ENCODE data around the gene TMPRSS12. TPM values are rescaled to one million over a fixed set of nuclear protein-coding genes. Genes with fewer than 3 reads are reported as not detected.
"Not testable (repeated sequence)": the region's sequence is repeated elsewhere in the genome, so short reads cannot be mapped to it uniquely, and the experiment has no call there.

TMPRSS12 gene
- total RNA-seq, 5 donors from 2014 or later (not counting 1 experiment from before 2014, with no cell fraction given), result not detected

DNA sequence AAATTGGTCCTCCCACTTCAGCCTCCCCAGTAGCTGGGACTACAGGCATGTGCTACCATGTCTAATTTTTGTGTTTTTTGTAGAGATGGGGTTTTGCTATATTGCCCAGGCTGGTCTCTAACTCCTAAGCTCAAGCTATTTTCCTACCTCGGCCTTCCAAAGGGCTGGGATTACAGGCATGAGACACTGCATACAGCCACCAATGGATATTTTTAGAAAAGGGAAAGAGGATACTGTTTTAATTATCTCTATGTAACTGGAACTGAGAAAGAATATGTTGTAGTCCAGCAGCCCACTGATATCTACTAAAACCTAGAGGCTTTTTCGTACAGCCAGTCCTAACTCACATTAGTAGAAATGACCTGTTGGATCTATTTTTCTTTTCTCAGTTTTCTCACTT lies 6.2 kb downstream of the TMPRSS12 start:
- H3K4me3 ChIP-seq (ENCODE audit: control insufficient read depth in 1 of 2, extremely low read depth in 1 of 2, low read length in 1 of 2), result no peak overlapping the region
- H3K4me1 ChIP-seq (ENCODE audit: control insufficient read depth in 1 of 2, extremely low read depth in 1 of 2, insufficient read depth in 2 of 2, low read length in 2 of 2), result no peaks in the 10 kb centered on the region
- H3K9me3 Mint-ChIP-seq, result peaks cover 0 to 4% (median 3%) of the 10 kb centered on the region in 3 donors
- H3K27me3 Mint-ChIP-seq, result peaks cover 15 to 30% of the 10 kb centered on the region in 2 donors
- ATAC-seq (replicated peaks in 1 of 4) (no peak), DNase-seq (no peak)
- H3K9me3 ChIP-seq, result no peaks in the 10 kb centered on the region
- no peaks in the 10 kb centered on the region for H3K4me1 Mint-ChIP-seq
- ChIA-PET CTCF (no interaction called here), POLR2A (no interaction called here)
- WGBS (ENCODE audit: insufficient coverage), result no CpG with 5 or more reads among the region's 2 CpGs
- H3K27ac ChIP-seq (ENCODE audit: low read length), result no peak overlapping the region
- no peaks in the 10 kb centered on the region for H3K36me3 Mint-ChIP-seq
- no peak overlapping the region for H3K4me3 Mint-ChIP-seq
- H3K36me3 ChIP-seq (ENCODE audit: control insufficient read depth in 2 of 2, extremely low read depth in 1 of 2, insufficient read depth in 1 of 2, low read length in 1 of 2), result no peaks in the 10 kb centered on the region
- H3K27ac Mint-ChIP-seq, result no peak overlapping the region
- H3K27me3 ChIP-seq (replicated peaks in 1 of 2; ENCODE audit: control insufficient read depth in 2 of 2, extremely low read depth in 1 of 2, insufficient read depth in 2 of 2, low read length in 1 of 2), result peaks cover 0 to 12% of the 10 kb centered on the region in 2 experiments

- H3K4me3 Mint-ChIP-seq; H3K27ac ChIP-seq (ENCODE audit: low read length); H3K4me1 ChIP-seq (ENCODE audit: control insufficient read depth in 1 of 2, extremely low read depth in 1 of 2, insufficient read depth in 2 of 2, low read length in 2 of 2); H3K4me1 Mint-ChIP-seq; H3K36me3 ChIP-seq (ENCODE audit: control insufficient read depth in 2 of 2, extremely low read depth in 1 of 2, insufficient read depth in 1 of 2, low read length in 1 of 2); H3K27ac Mint-ChIP-seq; H3K27me3 ChIP-seq (replicated peaks in 1 of 2; ENCODE audit: control insufficient read depth in 2 of 2, extremely low read depth in 1 of 2, insufficient read depth in 2 of 2, low read length in 1 of 2); ATAC-seq (replicated peaks in 1 of 4); POLR2A ChIA-PET; H3K9me3 ChIP-seq; DNase-seq; H3K36me3 Mint-ChIP-seq; H3K4me3 ChIP-seq (ENCODE audit: control insufficient read depth in 1 of 2, extremely low read depth in 1 of 2, low read length in 1 of 2): not testable (repeated sequence)
- 100% methylated on average over 1 of the region's 1 CpG for WGBS (ENCODE audit: insufficient coverage)
- peaks cover 4 to 11% (median 5%) of the 10 kb centered on the region in 3 donors for H3K9me3 Mint-ChIP-seq
- H3K27me3 Mint-ChIP-seq, result peaks cover 3 to 21% of the 10 kb centered on the region in 2 donors
- CTCF ChIA-PET, result interaction anchor here in 1 of 2 donors (1.1 kb wide), 1 partner anchor 24 kb away, joined by 3 read pairs; no protein-coding TSS in a partner anchor
These were observed 12.5 kb downstream of the TMPRSS12 start for GRCh38 chr12:50855218-50855617.

DNA sequence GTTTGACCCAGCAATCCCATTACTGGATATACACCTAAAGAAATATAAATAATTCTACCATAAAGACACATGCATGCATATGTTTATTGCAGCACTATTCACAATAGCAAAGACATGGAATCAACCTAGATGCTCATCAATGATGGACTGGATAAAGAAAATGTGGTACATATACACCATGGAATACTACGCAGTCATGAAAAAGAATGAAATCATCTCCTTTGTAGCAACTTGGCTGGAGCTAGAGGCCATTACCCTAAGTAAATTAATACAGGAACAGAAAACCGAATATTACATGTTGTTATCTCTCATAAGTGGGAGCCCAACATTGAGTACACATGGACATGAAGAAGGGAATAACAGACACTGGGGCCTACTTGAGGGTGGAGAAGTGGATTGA lies 13.0 kb downstream of the TMPRSS12 start:
- peaks cover 4 to 11% (median 5%) of the 10 kb centered on the region in 3 donors for H3K9me3 Mint-ChIP-seq
- H3K27ac ChIP-seq (ENCODE audit: low read length); H3K36me3 ChIP-seq (ENCODE audit: control insufficient read depth in 2 of 2, extremely low read depth in 1 of 2, insufficient read depth in 1 of 2, low read length in 1 of 2); POLR2A ChIA-PET; H3K27me3 ChIP-seq (replicated peaks in 1 of 2; ENCODE audit: control insufficient read depth in 2 of 2, extremely low read depth in 1 of 2, insufficient read depth in 2 of 2, low read length in 1 of 2); DNase-seq; ATAC-seq (replicated peaks in 1 of 4); H3K27ac Mint-ChIP-seq; H3K4me1 Mint-ChIP-seq; CTCF ChIA-PET; H3K4me3 ChIP-seq (ENCODE audit: control insufficient read depth in 1 of 2, extremely low read depth in 1 of 2, low read length in 1 of 2); H3K9me3 ChIP-seq; H3K4me3 Mint-ChIP-seq; H3K36me3 Mint-ChIP-seq; H3K4me1 ChIP-seq (ENCODE audit: control insufficient read depth in 1 of 2, extremely low read depth in 1 of 2, insufficient read depth in 2 of 2, low read length in 2 of 2): not testable (repeated sequence)
- H3K27me3 Mint-ChIP-seq, result peaks cover 3 to 17% of the 10 kb centered on the region in 2 donors
- WGBS (ENCODE audit: insufficient coverage), result no CpG with 5 or more reads among the region's 2 CpGs

- Histone ChIP-seq H3K4me3 (ENCODE audit: control insufficient read depth in 1 of 2, extremely low read depth in 1 of 2, low read length in 1 of 2) (no peak overlapping the region), H3K4me1 (ENCODE audit: control insufficient read depth in 1 of 2, extremely low read depth in 1 of 2, insufficient read depth in 2 of 2, low read length in 2 of 2) (no peaks in the 10 kb centered on the region), H3K9me3 (no peaks in the 10 kb centered on the region), H3K36me3 (ENCODE audit: control insufficient read depth in 2 of 2, extremely low read depth in 1 of 2, insufficient read depth in 1 of 2, low read length in 1 of 2) (no peaks in the 10 kb centered on the region), H3K27ac (ENCODE audit: low read length) (no peak overlapping the region), H3K27me3 (replicated peaks in 1 of 2; ENCODE audit: control insufficient read depth in 2 of 2, extremely low read depth in 1 of 2, insufficient read depth in 2 of 2, low read length in 1 of 2) (peaks cover 0 to 6% of the 10 kb centered on the region in 2 experiments)
- ChIA-PET CTCF (no interaction called here), POLR2A (no interaction called here)
- peaks cover 4% of the 10 kb centered on the region for H3K36me3 Mint-ChIP-seq
- no peak for DNase-seq
- 100% methylated on average over 1 of the region's 4 CpGs for WGBS (ENCODE audit: insufficient coverage)
- peaks cover 0 to 6% (median 5%) of the 10 kb centered on the region in 3 donors for H3K9me3 Mint-ChIP-seq
- peaks cover 0 to 3% of the 10 kb centered on the region in 2 donors for H3K27me3 Mint-ChIP-seq
- no peak for ATAC-seq (replicated peaks in 1 of 4)
- H3K4me3 Mint-ChIP-seq, result no peak overlapping the region
- no peaks in the 10 kb centered on the region for H3K4me1 Mint-ChIP-seq
- H3K27ac Mint-ChIP-seq, result no peak overlapping the region
These were observed 17.0 kb downstream of the TMPRSS12 start for GRCh38 chr12:50859621-50860310.

- no peak for ATAC-seq (replicated peaks in 1 of 4)
- CTCF ChIA-PET, result no interaction called here
These were observed 19.6 kb downstream of the TMPRSS12 start for GRCh38 chr12:50862316-50862715.

DNA sequence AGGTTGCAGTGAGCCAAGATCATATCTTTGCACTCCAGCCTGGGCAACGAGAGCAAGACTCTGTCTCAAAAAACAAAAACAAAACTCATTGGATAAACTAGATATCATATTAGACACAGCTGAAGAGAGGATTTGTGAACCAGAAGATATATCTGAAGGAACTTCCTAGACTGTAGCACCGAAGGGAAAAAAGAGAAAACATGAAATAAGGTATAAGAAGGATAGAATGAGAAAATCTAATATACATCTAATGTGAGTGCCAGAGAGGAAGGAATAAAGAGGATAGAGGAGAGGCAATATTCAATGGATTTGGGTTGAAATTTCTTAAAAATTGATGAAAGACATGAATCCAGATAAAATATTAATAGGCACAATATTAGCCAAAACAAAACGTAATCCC lies 22.5 kb downstream of the TMPRSS12 start:
- no peak overlapping the region for H3K27ac ChIP-seq (ENCODE audit: low read length)
- ATAC-seq (replicated peaks in 1 of 4) (no peak), DNase-seq (no peak)
- Mint-ChIP-seq H3K9me3 (peaks cover 13 to 21% (median 16%) of the 10 kb centered on the region in 3 donors), H3K27me3 (peaks cover 0 to 7% of the 10 kb centered on the region in 2 donors), H3K27ac (no peak overlapping the region), H3K4me1 (peaks cover 23 to 40% (median 30%) of the 10 kb centered on the region in 3 donors), H3K4me3 (no peak overlapping the region), H3K36me3 (peaks cover 14% of the 10 kb centered on the region)
- ChIA-PET POLR2A (no interaction called here), CTCF (no interaction called here)
- peaks cover 2 to 6% of the 10 kb centered on the region in 2 experiments for H3K4me1 ChIP-seq (ENCODE audit: control insufficient read depth in 1 of 2, extremely low read depth in 1 of 2, insufficient read depth in 2 of 2, low read length in 2 of 2)
- no CpG with 5 or more reads among the region's 3 CpGs for WGBS (ENCODE audit: insufficient coverage)
- peaks cover 0 to 9% of the 10 kb centered on the region in 2 experiments for H3K27me3 ChIP-seq (replicated peaks in 1 of 2; ENCODE audit: control insufficient read depth in 2 of 2, extremely low read depth in 1 of 2, insufficient read depth in 2 of 2, low read length in 1 of 2)
- no peak overlapping the region for H3K4me3 ChIP-seq (ENCODE audit: control insufficient read depth in 1 of 2, extremely low read depth in 1 of 2, low read length in 1 of 2)
- H3K9me3 ChIP-seq, result no peaks in the 10 kb centered on the region
- H3K36me3 ChIP-seq (ENCODE audit: control insufficient read depth in 2 of 2, extremely low read depth in 1 of 2, insufficient read depth in 1 of 2, low read length in 1 of 2), result no peaks in the 10 kb centered on the region

More at GRCh38 chr12:50862316-50862715, 19.6 kb downstream of the TMPRSS12 start:
- Histone ChIP-seq H3K9me3 (no peaks in the 10 kb centered on the region), H3K4me1 (ENCODE audit: control insufficient read depth in 1 of 2, extremely low read depth in 1 of 2, insufficient read depth in 2 of 2, low read length in 2 of 2) (peaks cover 0 to 6% of the 10 kb centered on the region in 2 experiments), H3K27me3 (replicated peaks in 1 of 2; ENCODE audit: control insufficient read depth in 2 of 2, extremely low read depth in 1 of 2, insufficient read depth in 2 of 2, low read length in 1 of 2) (peaks cover 0 to 9% of the 10 kb centered on the region in 2 experiments), H3K4me3 (ENCODE audit: control insufficient read depth in 1 of 2, extremely low read depth in 1 of 2, low read length in 1 of 2) (no peak overlapping the region), H3K36me3 (ENCODE audit: control insufficient read depth in 2 of 2, extremely low read depth in 1 of 2, insufficient read depth in 1 of 2, low read length in 1 of 2) (no peaks in the 10 kb centered on the region), H3K27ac (ENCODE audit: low read length) (no peak overlapping the region)
- Mint-ChIP-seq H3K9me3 (peaks cover 8 to 14% (median 13%) of the 10 kb centered on the region in 3 donors), H3K27ac (no peak overlapping the region), H3K4me3 (no peak overlapping the region), H3K36me3 (peaks cover 14% of the 10 kb centered on the region), H3K27me3 (peaks cover 0 to 5% of the 10 kb centered on the region in 2 donors), H3K4me1 (peaks cover 7 to 19% (median 10%) of the 10 kb centered on the region in 3 donors)
- POLR2A ChIA-PET, result interaction anchor here in 1 of 2 donors (0.7 kb wide), 1 partner anchor 32 kb away, joined by 3 read pairs; no protein-coding TSS in a partner anchor
- DNase-seq, result no peak
- 100% methylated on average over 3 of the region's 6 CpGs for WGBS (ENCODE audit: insufficient coverage)
